Suprapubic skin (tissue), 4 donors: Measurements from ENCODE around the gene LMNB1. TPM values are rescaled to one million over a fixed set of nuclear protein-coding genes. Genes with fewer than 3 reads are reported as not detected.

Experiments used
- DNase-seq, 2 donors: peaks; one replicate each; pipeline ENCODE4 v3.0.0-alpha.2; 2019; ENCODE audit warnings: low spot score in 2 of 2
- H3K27ac ChIP-seq: fragments of 200-600 bp; sonication (generic); one replicate; pipeline ENCODE4 v1.5.1; 2019
- H3K27me3 ChIP-seq: fragments of 200-600 bp; sonication (generic); one replicate; pipeline ENCODE4 v1.5.1; 2019
- H3K36me3 ChIP-seq: fragments of 200-600 bp; sonication (generic); one replicate; pipeline ENCODE4 v1.5.1; 2019
- H3K4me1 ChIP-seq: fragments of 200-600 bp; sonication (generic); one replicate; pipeline ENCODE4 v1.5.1; 2019
- H3K4me3 ChIP-seq: fragments of 200-600 bp; sonication (generic); one replicate; pipeline ENCODE4 v1.5.1; 2019; ENCODE audit warnings: mild to moderate bottlenecking
- H3K9me3 ChIP-seq: fragments of 200-600 bp; sonication (generic); one replicate; pipeline ENCODE4 v1.5.1; 2019
- CTCF ChIP-seq, 2 donors: fragments of 200-600 bp in 1 of 2; fragments of 450-650 bp in 1 of 2; sonication (generic) in 1 of 2; IDR thresholded peaks; one replicate each; pipeline ENCODE4 v1.5.1; 2016 to 2019; ENCODE audit warnings: antibody characterized with exemption in 2 of 2, mild to moderate bottlenecking in 1 of 2, moderate library complexity in 1 of 2
- EP300 ChIP-seq: sonication (generic); formaldehyde crosslinking; IDR thresholded peaks from one replicate; pipeline ENCODE4 v1.6.1; 2017; ENCODE audit warnings: antibody characterized with exemption
- POLR2A ChIP-seq, 2 donors: fragments of 450-650 bp; IDR thresholded peaks; one replicate each; pipeline ENCODE4 v1.6.1; 2017; ENCODE audit warnings: antibody characterized with exemption in 2 of 2, mild to moderate bottlenecking in 2 of 2, moderate library complexity in 2 of 2
- POLR2AphosphoS5 ChIP-seq, 3 donors: sonication (generic); formaldehyde crosslinking; IDR thresholded peaks; one replicate each; pipeline ENCODE4 v1.6.1; 2017; ENCODE audit warnings: antibody characterized with exemption in 3 of 3
- WGBS: methylation state at CpG from one replicate; pipeline ENCODE4 v1.1.5; 2018; 5-methylcytosine and 5-hydroxymethylcytosine counted together
- total RNA-seq, 4 donors: library from RNA; depleted of rRNA; stranded (reverse); fragments of >200 nt; gene quantifications; one replicate each; pipeline ENCODE4 v1.1.0, GENCODE V29; 2016

LMNB1 gene
- total RNA-seq, 4 donors from 2014 or later = 12.1 to 18.3 (median 14.6) TPM

GRCh38 chr5:126854526-126855110 lies 77.7 kb downstream of the LMNB1 start:
- H3K4me1 ChIP-seq = peaks cover 11% of the 10 kb centered on the region
- TF ChIP-seq POLR2AphosphoS5 (IDR thresholded peaks at IDR 0.05) = no peak
- no peak for TF ChIP-seq POLR2A (IDR thresholded peaks at IDR 0.05)
- TF ChIP-seq CTCF (IDR thresholded peaks at IDR 0.05) = no peak
- TF ChIP-seq EP300 = no peak
- H3K27me3 ChIP-seq = no peaks in the 10 kb centered on the region
- H3K27ac ChIP-seq = no peak overlapping the region
- no peaks in the 10 kb centered on the region for H3K36me3 ChIP-seq
- H3K9me3 ChIP-seq = no peaks in the 10 kb centered on the region
- 98% methylated on average over 14 of the region's 35 CpGs for WGBS
- no peak for DNase-seq
- H3K4me3 ChIP-seq = no peak overlapping the region

- H3K36me3 ChIP-seq = no peaks in the 10 kb centered on the region
- no peak for DNase-seq
- TF ChIP-seq EP300 (no peak), POLR2AphosphoS5 (IDR thresholded peaks at IDR 0.05) (no peak), CTCF (IDR thresholded peaks at IDR 0.05) (no peak), POLR2A (IDR thresholded peaks at IDR 0.05) (no peak)
- WGBS = 72% methylated on average over 8 of the region's 8 CpGs
- H3K27ac ChIP-seq = no peak overlapping the region
- no peak overlapping the region for H3K4me3 ChIP-seq
- no peaks in the 10 kb centered on the region for H3K27me3 ChIP-seq
- no peaks in the 10 kb centered on the region for H3K9me3 ChIP-seq
- H3K4me1 ChIP-seq = peaks cover 11% of the 10 kb centered on the region
Measured at GRCh38 chr5:126855266-126855665, 78.3 kb downstream of the LMNB1 start.

GRCh38 chr5:126857472-126858410 lies 80.8 kb downstream of the LMNB1 start:
- Histone ChIP-seq H3K27ac (no peak overlapping the region), H3K27me3 (no peaks in the 10 kb centered on the region), H3K9me3 (no peaks in the 10 kb centered on the region), H3K4me1 (peaks cover 8% of the 10 kb centered on the region), H3K4me3 (no peak overlapping the region), H3K36me3 (no peaks in the 10 kb centered on the region)
- no peak for TF ChIP-seq EP300
- no peak for TF ChIP-seq CTCF (IDR thresholded peaks at IDR 0.05)
- TF ChIP-seq POLR2A (IDR thresholded peaks at IDR 0.05) = no peak
- TF ChIP-seq POLR2AphosphoS5 (IDR thresholded peaks at IDR 0.05) = no peak
- DNase-seq = no peak
- WGBS = 68% methylated on average over 13 of the region's 13 CpGs

GRCh38 chr5:126858441-126858840 lies 81.5 kb downstream of the LMNB1 start:
- H3K4me1 ChIP-seq = peaks cover 8% of the 10 kb centered on the region
- no peaks in the 10 kb centered on the region for H3K27me3 ChIP-seq
- H3K9me3 ChIP-seq = no peaks in the 10 kb centered on the region
- H3K27ac ChIP-seq = no peak overlapping the region
- TF ChIP-seq POLR2A (IDR thresholded peaks at IDR 0.05) (no peak), EP300 (no peak)
- no peaks in the 10 kb centered on the region for H3K36me3 ChIP-seq
- no peak overlapping the region for H3K4me3 ChIP-seq
- WGBS = 86% methylated on average over 10 of the region's 11 CpGs
- no peak for DNase-seq

DNA sequence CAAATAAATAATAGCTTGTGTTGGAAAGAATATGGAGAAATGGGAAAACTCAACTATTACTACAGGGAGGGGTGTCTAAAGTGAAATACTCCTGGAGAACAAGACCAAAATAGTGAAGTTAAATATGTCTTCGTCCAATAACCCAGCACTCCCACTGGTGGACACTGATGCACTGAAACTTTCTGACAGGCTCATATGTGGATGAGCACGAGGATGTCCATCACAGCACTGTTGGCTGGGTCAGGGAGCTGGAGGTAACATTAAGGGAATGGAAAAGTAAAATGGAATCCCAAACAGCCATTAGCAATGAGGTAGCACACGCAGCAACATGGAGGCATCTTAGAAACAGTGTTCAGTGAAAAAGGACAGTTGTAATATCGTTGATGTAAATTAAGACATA lies 86.5 kb downstream of the LMNB1 start:
- Histone ChIP-seq H3K9me3 (no peaks in the 10 kb centered on the region), H3K27ac (no peak overlapping the region), H3K4me1 (no peaks in the 10 kb centered on the region), H3K36me3 (no peaks in the 10 kb centered on the region), H3K27me3 (no peaks in the 10 kb centered on the region), H3K4me3 (no peak overlapping the region)
- TF ChIP-seq EP300 (no peak), POLR2A (IDR thresholded peaks at IDR 0.05) (no peak), POLR2AphosphoS5 (IDR thresholded peaks at IDR 0.05) (no peak), CTCF (IDR thresholded peaks at IDR 0.05) (no peak)
- WGBS = 97% methylated on average over 4 of the region's 4 CpGs
- DNase-seq = no peak
